Frontal cortex (tissue), 4 donors: ENCODE results near the gene NR2C1. TPM values are rescaled to one million over a fixed set of nuclear protein-coding genes. Genes with fewer than 3 reads are reported as not detected.

Experiments
- DNase-seq, 2 donors: peaks; one replicate each; pipeline ENCODE4 v3.0.0; 2012; ENCODE audit warnings: low spot score in 2 of 2
- FAIRE-seq: peaks from 2 replicates; lab custom pipeline; 2012; peaks lifted over from hg19 to GRCh38; lab: Jason Lieb, UNC
- total RNA-seq: library from RNA; depleted of rRNA; stranded (reverse); fragments of >200 nt; gene quantifications from one replicate; pipeline ENCODE4 v1.2.3, GENCODE V29; 2014
- donor health status: control.
- donor health status: control.
- donor health status: control.

The NR2C1 gene
- total RNA-seq, 1 donor from 2014 or later: 58.3 TPM

- DNase-seq (no peak), FAIRE-seq (no peak)
Observed at GRCh38 chr12:95088379-95088778, 15.0 kb upstream of the NR2C1 start.

GRCh38 chr12:95085612-95086011 is 12.2 kb upstream of the NR2C1 start:
- no peak for DNase-seq
- no peak for FAIRE-seq

GRCh38 chr12:95083938-95084337 is 10.5 kb upstream of the NR2C1 start:
- FAIRE-seq (no peak), DNase-seq (peak in 1 of 2 donors; percentile 13)

GRCh38 chr12:95083471-95083870 is 10.1 kb upstream of the NR2C1 start:
- FAIRE-seq: no peak
- DNase-seq: no peak

- FAIRE-seq: no peak
- DNase-seq: no peak
Observed at GRCh38 chr12:95077341-95077740, 3.9 kb upstream of the NR2C1 start.

GRCh38 chr12:95074766-95075165 is 1.3 kb upstream of the NR2C1 start:
- DNase-seq (no peak), FAIRE-seq (no peak)

GRCh38 chr12:95073698-95074520 is 491 bp upstream of the NR2C1 start:
- no peak for DNase-seq
- FAIRE-seq: no peak

- DNase-seq: no peak
Observed at GRCh38 chr12:95070378-95070777, 3.0 kb downstream of the NR2C1 start.

GRCh38 chr12:95066091-95066855 is 7.1 kb downstream of the NR2C1 start:
- FAIRE-seq (no peak), DNase-seq (no peak)

More at GRCh38 chr12:95070378-95070777, 3.0 kb downstream of the NR2C1 start:
- no peak for FAIRE-seq

- FAIRE-seq: no peak
- no peak for DNase-seq
Observed at GRCh38 chr12:95060951-95061350, 12.5 kb downstream of the NR2C1 start.

- DNase-seq (no peak), FAIRE-seq (no peak)
Observed at GRCh38 chr12:95059984-95060383, 13.4 kb downstream of the NR2C1 start.

GRCh38 chr12:95057424-95057823 is 16.0 kb downstream of the NR2C1 start:
- DNase-seq: no peak
- no peak for FAIRE-seq

- no peak for FAIRE-seq
- no peak for DNase-seq
Observed at GRCh38 chr12:95055057-95055456, 18.4 kb downstream of the NR2C1 start.

- no peak for FAIRE-seq
Observed at GRCh38 chr12:95054206-95054605, 19.2 kb downstream of the NR2C1 start.

GRCh38 chr12:95051241-95051640 is 22.2 kb downstream of the NR2C1 start:
- FAIRE-seq: no peak
- DNase-seq: no peak

More at GRCh38 chr12:95054206-95054605, 19.2 kb downstream of the NR2C1 start:
- DNase-seq: no peak

GRCh38 chr12:95037906-95038305 is 35.5 kb downstream of the NR2C1 start:
- DNase-seq: no peak
- no peak for FAIRE-seq

- FAIRE-seq: no peak
- no peak for DNase-seq
Observed at GRCh38 chr12:95034750-95035149, 38.7 kb downstream of the NR2C1 start.

- no peak for DNase-seq
- no peak for FAIRE-seq
Observed at GRCh38 chr12:95022477-95022876, 50.9 kb downstream of the NR2C1 start.

- DNase-seq (no peak), FAIRE-seq (no peak)
Observed at GRCh38 chr12:95017482-95017881, 55.9 kb downstream of the NR2C1 start.

GRCh38 chr12:95016120-95016519 is 57.3 kb downstream of the NR2C1 start:
- FAIRE-seq: no peak

GRCh38 chr12:95014554-95014953 is 58.9 kb downstream of the NR2C1 start:
- FAIRE-seq: no peak
- DNase-seq: no peak

More at GRCh38 chr12:95016120-95016519, 57.3 kb downstream of the NR2C1 start:
- no peak for DNase-seq
